Panc1 (cell line): ENCODE results near the gene STIP1.

ENCODE experiments used
- SIN3A ChIP-seq: IDR thresholded peaks from 2 replicates; pipeline ENCODE4 v1.6.1; 2012; ENCODE audit warnings: low read depth, mild to moderate bottlenecking, low read length, moderate library complexity, borderline replicate concordance; ENCODE audit not compliant: insufficient read depth
- TF ChIP-seq, protein P1 (sequence below): fragments of 450-650 bp; IDR thresholded peaks from 2 replicates; pipeline ENCODE4 v1.5.1; 2017; ENCODE audit warnings: mild to moderate bottlenecking

DNA sequence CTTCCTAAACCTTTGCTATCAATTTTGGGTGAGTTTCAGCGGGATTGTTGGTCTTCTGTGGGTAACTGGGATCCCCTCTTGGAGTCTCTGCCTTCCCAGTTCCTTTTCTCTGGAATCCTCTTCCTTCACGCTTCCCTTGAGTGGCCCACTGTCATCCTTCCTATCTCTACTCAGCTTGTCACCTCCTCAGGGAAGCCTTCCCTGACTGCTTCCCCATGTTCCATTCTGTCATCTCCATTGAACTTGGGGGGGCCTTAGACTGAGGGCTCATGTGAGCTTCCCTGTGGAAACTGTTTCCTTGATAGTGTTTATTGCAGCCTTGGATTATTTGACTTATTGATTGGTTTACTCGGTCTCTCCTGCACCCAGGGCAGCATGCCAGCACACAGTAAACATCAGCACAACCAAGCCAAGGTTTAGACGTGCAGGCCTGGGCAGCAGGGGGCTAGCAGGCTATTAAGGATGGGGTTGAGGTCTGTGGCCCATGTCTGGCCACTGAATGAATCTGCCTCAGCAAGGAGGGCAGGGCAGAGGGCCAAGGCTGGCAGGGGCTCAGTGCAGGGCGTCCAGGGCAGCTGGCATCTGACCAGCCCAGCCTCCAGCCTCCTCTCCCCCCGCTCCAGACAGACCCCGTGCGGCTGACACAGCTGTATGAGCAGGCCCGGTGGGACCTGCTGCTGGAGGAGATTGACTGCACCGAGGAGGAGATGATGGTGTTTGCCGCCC lies 32.8 kb downstream of the STIP1 start:
- TF ChIP-seq, protein P1, sequence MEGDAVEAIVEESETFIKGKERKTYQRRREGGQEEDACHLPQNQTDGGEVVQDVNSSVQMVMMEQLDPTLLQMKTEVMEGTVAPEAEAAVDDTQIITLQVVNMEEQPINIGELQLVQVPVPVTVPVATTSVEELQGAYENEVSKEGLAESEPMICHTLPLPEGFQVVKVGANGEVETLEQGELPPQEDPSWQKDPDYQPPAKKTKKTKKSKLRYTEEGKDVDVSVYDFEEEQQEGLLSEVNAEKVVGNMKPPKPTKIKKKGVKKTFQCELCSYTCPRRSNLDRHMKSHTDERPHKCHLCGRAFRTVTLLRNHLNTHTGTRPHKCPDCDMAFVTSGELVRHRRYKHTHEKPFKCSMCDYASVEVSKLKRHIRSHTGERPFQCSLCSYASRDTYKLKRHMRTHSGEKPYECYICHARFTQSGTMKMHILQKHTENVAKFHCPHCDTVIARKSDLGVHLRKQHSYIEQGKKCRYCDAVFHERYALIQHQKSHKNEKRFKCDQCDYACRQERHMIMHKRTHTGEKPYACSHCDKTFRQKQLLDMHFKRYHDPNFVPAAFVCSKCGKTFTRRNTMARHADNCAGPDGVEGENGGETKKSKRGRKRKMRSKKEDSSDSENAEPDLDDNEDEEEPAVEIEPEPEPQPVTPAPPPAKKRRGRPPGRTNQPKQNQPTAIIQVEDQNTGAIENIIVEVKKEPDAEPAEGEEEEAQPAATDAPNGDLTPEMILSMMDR: no peak
- no peak for TF ChIP-seq SIN3A
